ENCODE results near the gene APRT.

Gene APRT

GRCh38 chr16:88811769-88812512 is at the start of gene APRT:
Gene APRT, minus strand, starts transcription at chr16:88811928. Its CDS starts 29 bp downstream, at chr16:88811899.
- DNase-seq (ENCODE audit: extremely low read depth in 1 of 2, low read depth in 1 of 2), result peak; percentile 90 to 91

GRCh38 chr16:88861359-88861758 is 49.6 kb upstream of the APRT start:
- DNase-seq (ENCODE audit: extremely low read depth in 1 of 2, low read depth in 1 of 2), result no peak

- no peak for DNase-seq (ENCODE audit: extremely low read depth in 1 of 2, low read depth in 1 of 2)
Observed at GRCh38 chr16:88859381-88860091, 47.8 kb upstream of the APRT start.

- peak; percentile 46 to 65 for DNase-seq (ENCODE audit: extremely low read depth in 1 of 2, low read depth in 1 of 2)
Observed at GRCh38 chr16:88857728-88858339, 46.1 kb upstream of the APRT start.

GRCh38 chr16:88856828-88857727 is 45.4 kb upstream of the APRT start, which contains the start of the genes GALNS and TRAPPC2L:
Gene GALNS, minus strand, starts transcription at chr16:88856947. Its CDS starts 70 bp downstream, at chr16:88856877.
Gene TRAPPC2L, plus strand, starts transcription at chr16:88857127. Its CDS starts 24 bp downstream, at chr16:88857151.
- peak; percentile 95 to 97 for DNase-seq (ENCODE audit: extremely low read depth in 1 of 2, low read depth in 1 of 2)

DNA sequence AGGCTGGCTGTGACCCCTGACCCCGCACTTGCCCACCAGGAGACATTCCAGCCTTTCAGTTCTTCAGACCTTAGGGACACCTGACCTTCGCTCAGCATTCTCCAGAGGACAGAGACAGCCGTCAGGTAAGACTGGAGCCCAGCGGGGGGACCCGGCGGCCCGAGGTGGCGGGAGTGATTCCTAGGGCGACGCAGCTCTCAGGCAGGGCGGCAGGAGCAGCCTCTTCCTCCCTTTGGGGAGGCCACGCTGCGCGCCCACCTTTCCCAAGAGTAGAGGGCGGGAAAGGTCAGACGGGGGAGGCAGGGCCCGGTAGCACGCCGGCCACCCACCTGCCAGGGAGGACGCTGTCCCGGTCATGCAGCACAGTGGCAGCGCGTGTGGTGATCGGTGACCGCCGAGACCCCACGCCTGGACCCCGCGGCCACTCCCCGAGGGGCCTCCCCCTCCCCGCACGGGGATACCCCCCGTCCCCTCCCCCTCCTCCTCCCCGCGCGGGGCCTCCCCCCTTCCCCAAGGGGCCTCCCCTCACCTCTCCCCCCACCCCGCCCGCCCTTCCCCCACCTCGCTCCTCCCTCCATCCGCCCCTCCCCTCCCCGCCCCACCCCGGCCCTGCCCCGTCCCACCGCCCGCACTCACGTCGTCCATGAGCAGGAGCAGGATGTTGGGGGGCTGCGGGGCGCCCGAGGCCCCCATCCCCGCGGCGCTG is 44.5 kb upstream of the APRT start:
- DNase-seq (ENCODE audit: extremely low read depth in 1 of 2, low read depth in 1 of 2), result no peak

- DNase-seq (ENCODE audit: extremely low read depth in 1 of 2, low read depth in 1 of 2), result no peak
Observed at GRCh38 chr16:88855736-88856121, 44.0 kb upstream of the APRT start.

GRCh38 chr16:88855176-88855575 is 43.4 kb upstream of the APRT start:
- DNase-seq (ENCODE audit: extremely low read depth in 1 of 2, low read depth in 1 of 2), result no peak

- peak in 1 of 2 donors; percentile 17 for DNase-seq (ENCODE audit: extremely low read depth in 1 of 2, low read depth in 1 of 2)
Observed at GRCh38 chr16:88854306-88855111, 42.8 kb upstream of the APRT start.

DNA sequence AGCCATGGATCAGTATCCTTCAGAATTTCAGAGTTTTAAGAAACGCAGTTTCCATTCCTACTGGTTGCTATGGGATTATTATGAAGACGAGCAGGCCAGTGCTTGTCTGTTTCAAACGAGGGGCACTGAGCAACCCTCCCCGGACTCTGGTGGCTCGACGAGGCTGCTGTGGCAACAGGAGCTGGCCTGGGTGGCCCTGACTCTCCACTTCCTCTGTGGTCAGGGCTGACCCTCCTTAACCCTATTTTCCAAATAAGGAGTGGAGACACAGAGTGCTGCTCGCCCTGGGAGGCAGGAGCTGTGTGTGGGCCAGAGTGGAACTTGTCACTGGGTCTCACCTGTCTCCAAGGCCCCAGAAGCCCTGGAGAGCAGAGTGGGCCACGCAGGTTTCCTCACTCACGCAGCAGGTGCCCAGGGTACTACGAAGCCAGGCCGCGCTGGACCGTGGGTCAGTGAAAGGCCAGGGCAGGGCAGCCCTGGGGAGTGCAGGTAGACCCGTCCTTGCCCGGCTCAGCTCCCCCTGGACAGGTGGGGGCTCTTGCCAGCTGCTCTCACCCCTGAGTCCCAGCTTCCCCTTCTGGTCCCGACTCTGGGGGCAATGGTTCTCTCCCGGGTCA is 41.7 kb upstream of the APRT start:
- no peak for DNase-seq (ENCODE audit: extremely low read depth in 1 of 2, low read depth in 1 of 2)

DNA sequence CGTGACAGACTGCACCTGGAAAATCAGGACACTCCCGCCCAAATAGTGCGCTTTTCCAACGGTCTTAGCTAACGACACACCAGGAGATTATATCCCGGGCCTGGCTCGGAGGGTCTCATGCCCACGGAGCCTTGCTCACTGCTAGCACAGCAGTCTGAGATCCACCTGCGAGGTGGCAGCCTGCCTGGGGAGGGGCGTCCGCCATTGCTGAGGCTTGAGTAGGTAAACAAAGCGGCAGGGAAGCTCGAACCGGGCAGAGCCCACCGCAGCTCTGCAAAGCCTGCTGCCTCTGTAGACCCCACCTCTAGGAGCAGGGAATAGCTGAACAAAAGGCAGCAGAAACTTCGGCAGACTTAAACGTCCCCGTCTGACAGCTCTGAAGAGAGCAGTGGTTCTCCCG is 39.9 kb upstream of the APRT start:
- DNase-seq (ENCODE audit: extremely low read depth in 1 of 2, low read depth in 1 of 2), result no peak

- no peak for DNase-seq (ENCODE audit: extremely low read depth in 1 of 2, low read depth in 1 of 2)
Observed at GRCh38 chr16:88850531-88851199, 38.9 kb upstream of the APRT start.

DNA sequence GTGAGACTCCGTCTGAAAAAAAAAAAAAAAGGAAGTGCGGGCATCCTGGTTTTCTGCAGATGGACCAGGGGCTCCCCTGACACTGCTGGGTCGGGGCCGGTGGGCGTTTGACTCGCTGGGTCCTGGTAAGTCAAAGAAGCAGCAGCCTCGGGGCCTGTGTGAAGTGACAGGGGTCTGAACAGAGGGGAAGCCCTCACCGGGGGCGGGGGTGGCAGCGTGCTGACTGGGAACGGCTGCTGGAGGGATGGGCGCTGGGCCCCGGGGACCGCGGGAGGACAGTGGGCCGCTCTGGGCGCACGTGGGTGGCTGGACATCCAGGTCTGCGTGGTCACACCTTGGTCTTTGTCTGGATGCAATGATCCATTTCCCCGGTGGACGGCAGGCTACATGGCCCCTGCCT is 36.8 kb upstream of the APRT start:
- no peak for DNase-seq (ENCODE audit: extremely low read depth in 1 of 2, low read depth in 1 of 2)

GRCh38 chr16:88847654-88848053 is 35.9 kb upstream of the APRT start:
- no peak for DNase-seq (ENCODE audit: extremely low read depth in 1 of 2, low read depth in 1 of 2)

GRCh38 chr16:88846088-88846487 is 34.4 kb upstream of the APRT start:
- no peak for DNase-seq (ENCODE audit: extremely low read depth in 1 of 2, low read depth in 1 of 2)

- no peak for DNase-seq (ENCODE audit: extremely low read depth in 1 of 2, low read depth in 1 of 2)
Observed at GRCh38 chr16:88844419-88845036, 32.8 kb upstream of the APRT start.

- DNase-seq (ENCODE audit: extremely low read depth in 1 of 2, low read depth in 1 of 2), result no peak
Observed at GRCh38 chr16:88843256-88843655, 31.5 kb upstream of the APRT start.

GRCh38 chr16:88842806-88843205 is 31.1 kb upstream of the APRT start:
- no peak for DNase-seq (ENCODE audit: extremely low read depth in 1 of 2, low read depth in 1 of 2)

Data from stimulated activated CD8-positive, alpha-beta memory T cell treated with anti-CD3 and anti-CD28 coated beads, Interleukin-7, amount 100 ng/mL, for 48 hours (primary cell).